ENCODE measurements around the gene TMEM225B.
"Not testable (repeated sequence)": the region's sequence is repeated elsewhere in the genome, so short reads cannot be mapped to it uniquely, and the experiment has no call there.

Gene TMEM225B

DNA sequence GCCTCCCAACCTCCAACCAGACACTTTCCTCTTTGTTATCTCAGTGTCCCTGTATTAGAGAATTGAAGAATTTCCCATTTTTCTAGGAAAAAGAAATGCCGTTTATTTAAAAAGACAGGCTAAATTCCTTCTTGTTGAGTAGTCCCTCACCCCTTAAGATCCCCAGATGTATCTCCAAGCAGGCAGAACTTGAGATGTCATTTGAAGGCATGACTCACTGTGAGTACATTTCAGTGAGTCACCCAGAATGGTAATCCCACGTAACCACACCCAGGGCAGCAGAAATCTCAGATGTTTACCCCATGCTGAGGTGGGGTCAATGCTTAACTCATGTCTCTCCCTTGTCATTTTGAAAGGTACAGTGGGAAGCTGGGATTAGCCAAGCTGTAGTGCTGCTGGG is 35.2 kb upstream of the TMEM225B start:
- H3K27ac ChIP-seq, result no peak overlapping the region

DNA sequence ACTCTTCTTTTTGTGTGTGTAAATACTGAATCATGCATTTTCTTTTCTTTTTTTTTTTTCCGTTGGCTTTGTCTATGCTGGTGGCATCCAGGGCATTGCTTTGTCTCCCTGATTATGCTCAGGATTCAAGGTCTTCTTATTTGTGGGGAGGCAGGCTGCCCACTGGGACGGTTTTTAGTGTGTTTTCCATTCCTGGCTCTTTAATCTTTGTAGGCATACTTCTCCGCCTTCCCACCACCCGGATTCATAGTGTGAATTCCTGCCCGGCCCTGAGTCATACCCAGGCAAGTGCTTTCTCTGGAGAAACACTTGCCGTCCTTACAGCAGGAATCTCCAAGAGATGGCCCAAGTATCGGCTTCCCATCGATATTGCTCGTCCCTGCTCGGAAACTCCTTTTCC is 34.4 kb upstream of the TMEM225B start:
- H3K27ac ChIP-seq, result no peak overlapping the region
- TF ChIP-seq ZFX (IDR thresholded peaks at IDR 0.05; ENCODE audit: borderline replicate concordance), result no peak
- TF ChIP-seq, protein P1, sequence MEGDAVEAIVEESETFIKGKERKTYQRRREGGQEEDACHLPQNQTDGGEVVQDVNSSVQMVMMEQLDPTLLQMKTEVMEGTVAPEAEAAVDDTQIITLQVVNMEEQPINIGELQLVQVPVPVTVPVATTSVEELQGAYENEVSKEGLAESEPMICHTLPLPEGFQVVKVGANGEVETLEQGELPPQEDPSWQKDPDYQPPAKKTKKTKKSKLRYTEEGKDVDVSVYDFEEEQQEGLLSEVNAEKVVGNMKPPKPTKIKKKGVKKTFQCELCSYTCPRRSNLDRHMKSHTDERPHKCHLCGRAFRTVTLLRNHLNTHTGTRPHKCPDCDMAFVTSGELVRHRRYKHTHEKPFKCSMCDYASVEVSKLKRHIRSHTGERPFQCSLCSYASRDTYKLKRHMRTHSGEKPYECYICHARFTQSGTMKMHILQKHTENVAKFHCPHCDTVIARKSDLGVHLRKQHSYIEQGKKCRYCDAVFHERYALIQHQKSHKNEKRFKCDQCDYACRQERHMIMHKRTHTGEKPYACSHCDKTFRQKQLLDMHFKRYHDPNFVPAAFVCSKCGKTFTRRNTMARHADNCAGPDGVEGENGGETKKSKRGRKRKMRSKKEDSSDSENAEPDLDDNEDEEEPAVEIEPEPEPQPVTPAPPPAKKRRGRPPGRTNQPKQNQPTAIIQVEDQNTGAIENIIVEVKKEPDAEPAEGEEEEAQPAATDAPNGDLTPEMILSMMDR (IDR thresholded peaks at IDR 0.05), result no peak

More for the DNA sequence above, 35.2 kb upstream of the TMEM225B start:
- no peak for TF ChIP-seq ZFX (IDR thresholded peaks at IDR 0.05; ENCODE audit: borderline replicate concordance)
- TF ChIP-seq, protein P1 (IDR thresholded peaks at IDR 0.05), result no peak

DNA sequence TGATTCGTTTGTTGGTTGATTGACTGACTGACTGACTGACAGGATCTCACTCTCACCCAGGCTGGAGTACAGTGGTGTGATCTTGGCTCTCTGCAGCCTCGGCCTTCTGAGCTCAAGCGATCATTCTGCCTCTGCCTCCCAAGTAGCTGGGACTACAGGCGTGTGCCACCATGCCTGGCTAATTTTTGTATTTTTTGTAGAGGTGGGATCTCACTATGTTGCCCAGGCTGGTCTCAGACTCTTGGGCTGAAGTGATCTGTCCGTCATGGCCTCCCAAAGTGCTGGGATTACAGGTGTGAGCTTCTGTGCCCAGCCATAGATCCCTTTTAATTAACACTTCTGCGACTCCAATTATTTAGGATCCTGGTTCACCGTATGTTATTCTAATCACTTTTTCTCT is 29.3 kb upstream of the TMEM225B start:
- not testable (repeated sequence) for H3K27ac ChIP-seq

DNA sequence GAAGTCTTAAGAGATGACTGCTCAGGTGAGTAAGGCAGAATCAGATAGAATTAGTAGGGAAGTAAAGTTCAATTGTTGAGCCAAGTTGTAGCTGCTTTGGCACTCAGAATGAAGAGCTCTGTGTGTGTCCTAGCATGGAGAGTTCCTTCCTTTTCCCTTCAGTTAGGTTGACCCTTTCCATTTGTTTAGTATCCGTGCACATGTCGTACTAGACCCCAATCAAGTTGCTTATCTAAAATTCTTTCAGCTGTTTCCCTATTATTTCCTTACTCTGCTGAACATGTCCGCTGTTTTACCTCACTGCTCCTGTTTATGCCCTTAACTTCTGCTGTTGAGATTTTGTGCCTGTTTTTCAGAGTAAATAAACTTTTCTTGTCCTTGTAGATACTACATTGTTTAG is 26.3 kb upstream of the TMEM225B start:
- TF ChIP-seq, protein P1 (IDR thresholded peaks at IDR 0.05), result no peak
- TF ChIP-seq ZFX (IDR thresholded peaks at IDR 0.05; ENCODE audit: borderline replicate concordance), result no peak
- H3K27ac ChIP-seq, result no peak overlapping the region

DNA sequence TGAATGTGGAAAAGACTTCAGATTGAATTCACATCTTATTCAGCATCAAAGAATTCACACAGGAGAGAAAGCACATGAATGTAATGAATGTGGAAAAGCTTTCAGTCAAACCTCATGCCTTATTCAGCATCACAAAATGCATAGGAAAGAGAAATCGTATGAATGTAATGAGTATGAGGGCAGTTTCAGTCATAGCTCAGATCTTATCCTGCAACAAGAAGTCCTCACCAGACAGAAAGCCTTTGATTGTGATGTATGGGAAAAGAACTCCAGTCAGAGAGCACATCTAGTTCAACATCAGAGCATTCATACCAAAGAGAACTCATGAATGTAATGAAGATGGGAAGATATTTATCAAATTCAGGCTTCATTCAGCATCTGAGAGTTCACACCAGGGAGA is 24.8 kb upstream of the TMEM225B start:
- H3K27ac ChIP-seq, result no peak overlapping the region
- no peak for TF ChIP-seq ZFX (IDR thresholded peaks at IDR 0.05; ENCODE audit: borderline replicate concordance)
- TF ChIP-seq, protein P1 (IDR thresholded peaks at IDR 0.05), result no peak

DNA sequence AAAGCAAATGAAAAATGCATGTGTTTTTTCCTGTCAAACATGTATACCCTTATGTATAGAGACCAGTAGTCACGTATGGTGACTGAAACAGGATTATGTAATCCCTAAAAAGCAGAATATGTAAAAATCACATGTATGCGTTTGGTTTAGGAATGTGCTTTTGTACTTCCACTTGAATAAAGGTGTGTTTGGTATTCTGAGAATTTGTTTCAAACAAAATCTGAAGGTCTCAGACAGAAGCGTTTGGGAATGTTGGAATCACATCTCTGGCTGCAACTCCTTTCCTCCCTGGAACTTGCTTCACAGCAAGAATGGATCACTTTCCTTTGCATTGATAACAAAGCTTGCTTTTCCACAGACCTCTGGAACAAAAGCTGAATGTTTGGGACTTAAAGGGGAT is 21.8 kb upstream of the TMEM225B start:
- no peak for TF ChIP-seq ZFX (IDR thresholded peaks at IDR 0.05; ENCODE audit: borderline replicate concordance)
- TF ChIP-seq, protein P1 (IDR thresholded peaks at IDR 0.05), result no peak
- H3K27ac ChIP-seq, result no peak overlapping the region

DNA sequence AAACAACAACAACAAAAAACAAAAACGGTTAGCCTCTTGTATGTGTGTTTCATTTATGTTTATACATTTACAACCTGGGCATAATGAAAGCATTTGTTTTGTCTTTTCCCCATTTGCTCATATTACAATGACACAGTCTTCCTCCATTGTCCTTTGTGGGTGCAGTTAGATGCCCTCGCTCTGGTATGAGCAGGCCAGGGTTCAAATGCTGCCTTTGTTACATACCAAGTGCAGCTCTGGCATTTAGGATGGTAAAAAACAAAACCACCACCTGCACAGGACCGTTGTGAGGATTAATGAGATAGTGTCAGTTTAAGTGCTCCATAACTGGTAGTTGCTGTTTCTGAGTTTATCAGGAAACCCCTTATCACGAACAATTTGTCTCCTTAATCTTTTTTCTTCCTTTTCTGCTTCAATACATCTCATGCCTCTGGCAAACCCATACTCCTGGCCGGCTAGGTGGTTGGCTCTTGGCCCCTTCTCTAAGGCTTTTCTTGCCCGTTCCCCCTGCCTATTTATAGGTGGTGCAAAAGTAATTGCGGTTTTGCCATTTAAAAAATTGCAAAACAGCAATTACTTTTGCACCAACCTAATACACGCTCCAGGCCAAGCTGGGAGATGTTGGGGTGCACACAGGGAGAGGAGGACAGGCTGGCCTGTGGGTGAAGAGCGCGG is 18.6 kb upstream of the TMEM225B start:
- no peak overlapping the region for H3K27ac ChIP-seq
- TF ChIP-seq, protein P1 (IDR thresholded peaks at IDR 0.05), result no peak
- TF ChIP-seq ZFX (IDR thresholded peaks at IDR 0.05; ENCODE audit: borderline replicate concordance), result no peak

All from 22Rv1 (cell line).